Sigmoid colon (tissue), 7 donors: Measurements from ENCODE around the gene REELD1. TPM values are rescaled to one million over a fixed set of nuclear protein-coding genes. Genes with fewer than 3 reads are reported as not detected.

ENCODE experiments used
- DNase-seq: peaks from one replicate; pipeline ENCODE4 v3.0.0-alpha.2; 2019
- H3K27ac ChIP-seq, 4 donors: fragments of 200-600 bp; sonication (generic); one replicate each; pipeline ENCODE4 v1.5.1; 2016 to 2019; ENCODE audit warnings: mild to moderate bottlenecking in 1 of 4
- H3K27me3 ChIP-seq, 3 donors: fragments of 200-600 bp; sonication (generic); one replicate each; pipeline ENCODE4 v1.5.1; 2019; ENCODE audit warnings: mild to moderate bottlenecking in 1 of 3
- H3K36me3 ChIP-seq, 4 donors: fragments of 200-600 bp; sonication (generic); one replicate each; pipeline ENCODE4 v1.5.1; 2016 to 2019
- H3K4me1 ChIP-seq, 4 donors: fragments of 200-600 bp; sonication (generic); one replicate each; pipeline ENCODE4 v1.5.1; 2017 to 2019
- H3K4me3 ChIP-seq, 4 donors: fragments of 200-600 bp; sonication (generic); one replicate each; pipeline ENCODE4 v1.5.1; 2017 to 2019; ENCODE audit warnings: mild to moderate bottlenecking in 2 of 4, moderate library complexity in 1 of 4
- H3K9me3 ChIP-seq, 4 donors: fragments of 200-600 bp in 3 of 4; sonication (generic) in 3 of 4; one replicate each; pipeline versions ENCODE4 v1.5.1 to v1.6.1; 2013 to 2019
- EP300 ChIP-seq, 4 donors: sonication (generic); formaldehyde crosslinking; IDR thresholded peaks; one replicate each; pipeline ENCODE4 v1.6.1; 2017; ENCODE audit warnings: antibody characterized with exemption in 4 of 4
- POLR2A ChIP-seq, 2 donors: fragments of 450-650 bp; IDR thresholded peaks; one replicate each; pipeline ENCODE4 v1.6.1; 2016; ENCODE audit warnings: antibody characterized with exemption in 2 of 2, mild to moderate bottlenecking in 2 of 2, moderate library complexity in 2 of 2
- POLR2AphosphoS5 ChIP-seq, 4 donors: sonication (generic); formaldehyde crosslinking; IDR thresholded peaks; one replicate each; pipeline ENCODE4 v1.6.1; 2017; ENCODE audit warnings: antibody characterized with exemption in 4 of 4
- WGBS, 2 donors: extraction: QIAGEN DNeasy Blood & Tissue Kit; methylation state at CpG; one replicate each; pipeline ENCODE4 v1.1.7; 2013; 5-methylcytosine and 5-hydroxymethylcytosine counted together
- intact Hi-C: fragments of 100-400 bp; cut with DNase I; formaldehyde crosslinking; loops from one replicate; pipeline ENCODE4 v1.15.1; 2023
- polyA plus RNA-seq, 3 donors: library from polyadenylated mRNA; stranded (reverse); fragments of 200-250 nt; gene quantifications; one replicate each; pipeline ENCODE4 v1.2.3, GENCODE V29; 2013
- total RNA-seq, 4 donors: library from RNA; depleted of rRNA; stranded (reverse); fragments of >200 nt; gene quantifications; one replicate each; pipeline ENCODE4 v1.1.0, GENCODE V29; 2016
- TF ChIP-seq, protein P1 (sequence below), 4 experiments: fragments of 450-650 bp in 3 of 4; fragments of 200-600 bp in 1 of 4; IDR thresholded peaks; one replicate each; pipeline ENCODE4 v1.5.1; 2016 to 2019; ENCODE audit warnings: antibody characterized with exemption in 4 of 4, mild to moderate bottlenecking in 3 of 4, moderate library complexity in 2 of 4
- donor health status: healthy with polysubstance abuse.
- donor health status: Bipolar disorder and iron deficiency.
- donor health status: healthy.

The REELD1 gene
- total RNA-seq (under 1 TPM in 1 of 4 donors, not detected in 3; 0.36 TPM), polyA plus RNA-seq (under 1 TPM in 1 of 3 donors, not detected in 2; 0.13 TPM)

DNA sequence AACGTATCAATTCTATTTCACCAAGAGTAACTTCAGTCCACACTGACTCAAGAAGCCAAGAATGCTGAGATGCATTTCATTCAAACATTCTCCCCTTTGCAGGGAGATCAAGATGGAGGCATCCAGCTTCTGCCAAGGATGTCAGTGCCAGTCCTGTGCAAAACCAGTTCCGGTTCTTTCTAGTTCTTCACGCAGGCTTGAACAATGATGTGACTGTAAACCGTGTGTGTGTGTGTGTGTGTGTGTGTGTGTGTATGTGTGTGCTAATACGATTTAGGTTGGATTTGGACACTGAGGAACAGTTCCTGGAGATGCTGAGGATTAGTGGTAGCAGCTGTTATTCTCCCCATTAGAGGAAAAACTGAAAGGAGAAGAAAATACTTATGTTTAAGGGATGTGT lies at the start of gene REELD1:
Gene REELD1, plus strand, starts transcription at position 301 of the 400 bp plus-strand sequence. CDS start 2,415 bp downstream, outside the sequence.
- H3K27ac ChIP-seq = no peak within 1 kb of the TSS
- H3K4me3 ChIP-seq = no peak within 1 kb of the TSS
- no peaks in the 10 kb centered on the region for H3K36me3 ChIP-seq
- no peaks in the 10 kb centered on the region for H3K27me3 ChIP-seq
- no peak for DNase-seq
- 82 to 83% methylated on average over 5 of the region's 5 CpGs for WGBS, 2 donors
- H3K9me3 ChIP-seq = no peaks in the 10 kb centered on the region
- intact Hi-C loops = no loop called here
- no peak for TF ChIP-seq POLR2AphosphoS5 (IDR thresholded peaks at IDR 0.05)
- no peak for TF ChIP-seq EP300 (IDR thresholded peaks at IDR 0.05)
- TF ChIP-seq, protein P1, sequence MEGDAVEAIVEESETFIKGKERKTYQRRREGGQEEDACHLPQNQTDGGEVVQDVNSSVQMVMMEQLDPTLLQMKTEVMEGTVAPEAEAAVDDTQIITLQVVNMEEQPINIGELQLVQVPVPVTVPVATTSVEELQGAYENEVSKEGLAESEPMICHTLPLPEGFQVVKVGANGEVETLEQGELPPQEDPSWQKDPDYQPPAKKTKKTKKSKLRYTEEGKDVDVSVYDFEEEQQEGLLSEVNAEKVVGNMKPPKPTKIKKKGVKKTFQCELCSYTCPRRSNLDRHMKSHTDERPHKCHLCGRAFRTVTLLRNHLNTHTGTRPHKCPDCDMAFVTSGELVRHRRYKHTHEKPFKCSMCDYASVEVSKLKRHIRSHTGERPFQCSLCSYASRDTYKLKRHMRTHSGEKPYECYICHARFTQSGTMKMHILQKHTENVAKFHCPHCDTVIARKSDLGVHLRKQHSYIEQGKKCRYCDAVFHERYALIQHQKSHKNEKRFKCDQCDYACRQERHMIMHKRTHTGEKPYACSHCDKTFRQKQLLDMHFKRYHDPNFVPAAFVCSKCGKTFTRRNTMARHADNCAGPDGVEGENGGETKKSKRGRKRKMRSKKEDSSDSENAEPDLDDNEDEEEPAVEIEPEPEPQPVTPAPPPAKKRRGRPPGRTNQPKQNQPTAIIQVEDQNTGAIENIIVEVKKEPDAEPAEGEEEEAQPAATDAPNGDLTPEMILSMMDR (IDR thresholded peaks at IDR 0.05) = no peak
- no peak for TF ChIP-seq POLR2A (IDR thresholded peaks at IDR 0.05)
- no peaks in the 10 kb centered on the region for H3K4me1 ChIP-seq

GRCh38 chr4:146165221-146165620 lies 49.1 kb upstream of the REELD1 start:
- Histone ChIP-seq H3K27me3 (no peaks in the 10 kb centered on the region), H3K4me1 (no peaks in the 10 kb centered on the region), H3K27ac (no peak overlapping the region), H3K4me3 (no peak overlapping the region), H3K9me3 (peaks cover 0 to 2% (median 0%) of the 10 kb centered on the region in 4 donors), H3K36me3 (no peaks in the 10 kb centered on the region)
- intact Hi-C loops = no loop called here
- TF ChIP-seq, protein P1 (IDR thresholded peaks at IDR 0.05) = no peak
- TF ChIP-seq POLR2AphosphoS5 (IDR thresholded peaks at IDR 0.05) = no peak
- no peak for TF ChIP-seq POLR2A (IDR thresholded peaks at IDR 0.05)
- TF ChIP-seq EP300 (IDR thresholded peaks at IDR 0.05) = no peak
- DNase-seq = no peak
- WGBS, 2 donors = 89 to 90% methylated on average over 1 of the region's 1 CpG

DNA sequence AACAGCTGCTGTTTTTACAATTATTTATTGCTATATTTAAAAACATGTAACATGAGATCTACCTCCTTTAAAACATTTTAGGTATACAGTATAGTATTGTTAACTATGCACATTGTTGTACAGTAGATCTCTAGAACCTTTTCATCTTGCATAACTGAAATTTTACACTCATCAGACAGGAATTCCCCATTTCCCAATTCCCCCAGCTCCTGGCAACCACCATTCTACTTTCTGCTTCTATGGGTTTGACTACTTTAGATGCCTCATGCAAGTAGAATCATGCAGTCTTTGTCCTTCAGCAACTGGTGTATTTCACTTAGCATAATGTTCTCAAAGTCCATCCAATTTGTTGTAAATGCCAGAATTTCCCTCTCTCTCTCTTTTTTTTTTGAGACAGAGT lies 48.5 kb upstream of the REELD1 start:
- H3K4me1 ChIP-seq = no peaks in the 10 kb centered on the region
- peaks cover 0 to 2% (median 0%) of the 10 kb centered on the region in 4 donors for H3K9me3 ChIP-seq
- H3K27ac ChIP-seq = no peak overlapping the region
- intact Hi-C loops = no loop called here
- no peaks in the 10 kb centered on the region for H3K27me3 ChIP-seq
- DNase-seq = no peak
- no peak overlapping the region for H3K4me3 ChIP-seq
- TF ChIP-seq POLR2A (IDR thresholded peaks at IDR 0.05) (no peak), EP300 (IDR thresholded peaks at IDR 0.05) (no peak)
- TF ChIP-seq, protein P1 (IDR thresholded peaks at IDR 0.05) = no peak
- no peaks in the 10 kb centered on the region for H3K36me3 ChIP-seq

GRCh38 chr4:146170149-146170548 lies 44.2 kb upstream of the REELD1 start:
- TF ChIP-seq EP300 (IDR thresholded peaks at IDR 0.05) = no peak
- TF ChIP-seq POLR2A (IDR thresholded peaks at IDR 0.05) = no peak
- no peak for TF ChIP-seq POLR2AphosphoS5 (IDR thresholded peaks at IDR 0.05)
- TF ChIP-seq, protein P1 (IDR thresholded peaks at IDR 0.05) = no peak

More at GRCh38 chr4:146170149-146170548, 44.2 kb upstream of the REELD1 start:
- 89% methylated on average over 3 of the region's 3 CpGs for WGBS, 2 donors
- peaks cover 0 to 2% (median 0%) of the 10 kb centered on the region in 4 donors for H3K4me1 ChIP-seq
- H3K27ac ChIP-seq = no peak overlapping the region
- no peaks in the 10 kb centered on the region for H3K36me3 ChIP-seq
- no peaks in the 10 kb centered on the region for H3K9me3 ChIP-seq
- no peaks in the 10 kb centered on the region for H3K27me3 ChIP-seq
- H3K4me3 ChIP-seq = no peak overlapping the region
- intact Hi-C loops = loop anchor here (10.0 kb wide), 2 partner anchors 305 to 1075 kb away; partner anchors contain the start of genes ABCE1 and ANAPC10
- no peak for DNase-seq
